Neural progenitor cell (in vitro differentiated cells): ENCODE measurements around the gene LILRA6. TPM values are rescaled to one million over a fixed set of nuclear protein-coding genes. Genes with fewer than 3 reads are reported as not detected.

Source experiments
- DNase-seq: peaks from one replicate; pipeline ENCODE4 v3.0.0-alpha.2; 2016; ENCODE audit warnings: low spot score
- H2AFZ ChIP-seq: fragments of 200-600 bp; sonication (generic); replicated peaks from 2 replicates; pipeline ENCODE4 v1.6.1; 2016; ENCODE audit warnings: antibody characterized with exemption
- H3F3A ChIP-seq: fragments of 200-600 bp; sonication (generic); 2 replicates; pipeline ENCODE4 v1.6.1; 2016; ENCODE audit warnings: antibody characterized with exemption, low read depth
- H3K27ac ChIP-seq: fragments of 200-600 bp; sonication (generic); 2 replicates; pipeline ENCODE4 v1.5.1; 2016; ENCODE audit warnings: mild to moderate bottlenecking
- H3K27me3 ChIP-seq: fragments of 200-600 bp; sonication (generic); 2 replicates; pipeline ENCODE4 v1.6.1; 2016; ENCODE audit warnings: mild to moderate bottlenecking, moderate library complexity
- H3K36me3 ChIP-seq: fragments of 200-600 bp; sonication (generic); 2 replicates; pipeline ENCODE4 v1.5.1; 2016
- H3K4me1 ChIP-seq: fragments of 200-600 bp; sonication (generic); 2 replicates; pipeline ENCODE4 v1.6.1; 2016; ENCODE audit warnings: mixed run types
- H3K4me2 ChIP-seq: fragments of 200-600 bp; sonication (generic); 2 replicates; pipeline ENCODE4 v1.6.1; 2016
- H3K4me3 ChIP-seq: fragments of 200-600 bp; sonication (generic); 2 replicates; pipeline ENCODE4 v1.5.1; 2016
- H3K79me2 ChIP-seq: fragments of 200-600 bp; sonication (generic); 2 replicates; pipeline ENCODE4 v1.6.1; 2016; ENCODE audit warnings: low read depth
- H3K9ac ChIP-seq: fragments of 200-600 bp; sonication (generic); 2 replicates; pipeline ENCODE4 v1.6.1; 2016
- H3K9me3 ChIP-seq: fragments of 200-600 bp; sonication (generic); 2 replicates; pipeline ENCODE4 v1.5.1; 2016; ENCODE audit warnings: low read depth
- H4K20me1 ChIP-seq: fragments of 200-600 bp; sonication (generic); 2 replicates; pipeline ENCODE4 v1.6.1; 2016; ENCODE audit warnings: low read depth
- H3K27ac Mint-ChIP-seq: 3 replicates; pipeline ENCODE4 v1.8.0; 2021; ENCODE audit warnings: mixed read lengths
- H3K27me3 Mint-ChIP-seq: 2 replicates; pipeline ENCODE4 v1.8.0; 2022; ENCODE audit warnings: low read depth, mild to moderate bottlenecking, inconsistent platforms, moderate library complexity, mixed read lengths; ENCODE audit not compliant: insufficient read depth
- H3K36me3 Mint-ChIP-seq: 3 replicates; pipeline ENCODE4 v1.8.0; 2021; ENCODE audit warnings: mixed read lengths
- H3K4me1 Mint-ChIP-seq: 3 replicates; pipeline ENCODE4 v1.8.0; 2021; ENCODE audit warnings: mixed read lengths
- H3K4me3 Mint-ChIP-seq: 3 replicates; pipeline ENCODE4 v1.8.0; 2021; ENCODE audit warnings: mild to moderate bottlenecking, moderate library complexity, mixed read lengths
- H3K9me3 Mint-ChIP-seq: 3 replicates; pipeline ENCODE4 v1.8.0; 2020; ENCODE audit warnings: mixed read lengths
- CTCF ChIP-seq: fragments of 200-600 bp; sonication (generic); IDR thresholded peaks from 2 replicates; pipeline ENCODE4 v1.5.1; 2017; ENCODE audit warnings: antibody characterized with exemption, mild to moderate bottlenecking
- EZH2 ChIP-seq: fragments of 200-600 bp; sonication (generic); IDR thresholded peaks from 2 replicates; pipeline ENCODE4 v1.6.1; 2017; ENCODE audit warnings: antibody characterized with exemption, mild to moderate bottlenecking, moderate library complexity
- EZH2phosphoT487 ChIP-seq: fragments of 200-600 bp; sonication (generic); IDR thresholded peaks from 2 replicates; pipeline ENCODE4 v1.6.1; 2017; ENCODE audit warnings: antibody characterized with exemption
- total RNA-seq: library from RNA; depleted of rRNA; stranded (reverse); fragments of >200 nt; gene quantifications from 2 replicates; pipeline ENCODE4 v1.2.3, GENCODE V29; 2015; ENCODE audit warnings: low replicate concordance

LILRA6 gene
- total RNA-seq, 1 donor from 2014 or later, result not detected

- Histone ChIP-seq H4K20me1 (no peaks in the 10 kb centered on the region), H3K27ac (no peak within 1 kb of the TSS), H3K9ac (no peak within 1 kb of the TSS), H3K79me2 (no peaks in the 10 kb centered on the region), H3K36me3 (no peaks in the 10 kb centered on the region), H3K4me2 (no peak within 1 kb of the TSS), H2AFZ (no peak within 1 kb of the TSS), H3K4me3 (no peak within 1 kb of the TSS), H3F3A (no peaks in the 10 kb centered on the region), H3K27me3 (no peaks in the 10 kb centered on the region), H3K9me3 (no peaks in the 10 kb centered on the region), H3K4me1 (no peaks in the 10 kb centered on the region)
- H3K4me1 Mint-ChIP-seq, result peaks cover 3% of the 10 kb centered on the region
- H3K36me3 Mint-ChIP-seq, result peaks cover 3% of the 10 kb centered on the region
- no peak for DNase-seq
- H3K4me3 Mint-ChIP-seq, result no peak within 1 kb of the TSS
- TF ChIP-seq CTCF (no peak), EZH2 (no peak), EZH2phosphoT487 (no peak)
- H3K27ac Mint-ChIP-seq, result peak within 1 kb of the TSS; percentile 33
- H3K27me3 Mint-ChIP-seq, result peaks cover 12% of the 10 kb centered on the region
- H3K9me3 Mint-ChIP-seq, result no peaks in the 10 kb centered on the region
These were observed 14.5 kb upstream of the LILRA6 start, which contains the start of gene LILRB5 for GRCh38 chr19:54257116-54257480. TSS of gene LILRB5 (minus strand) at chr19:54257273. CDS start at chr19:54257193, 80 bp downstream.

GRCh38 chr19:54256250-54257115 is 13.9 kb upstream of the LILRA6 start:
- H3K79me2 ChIP-seq, result no peaks in the 10 kb centered on the region
- H2AFZ ChIP-seq, result no peak overlapping the region
- TF ChIP-seq EZH2phosphoT487, result no peak
- no peak for TF ChIP-seq CTCF
- TF ChIP-seq EZH2, result no peak
- H3K9me3 ChIP-seq, result no peaks in the 10 kb centered on the region
- Mint-ChIP-seq H3K9me3 (no peaks in the 10 kb centered on the region), H3K4me1 (peaks cover 3% of the 10 kb centered on the region), H3K36me3 (peaks cover 3% of the 10 kb centered on the region), H3K4me3 (no peak overlapping the region), H3K27me3 (peaks cover 14% of the 10 kb centered on the region), H3K27ac (peak overlapping the region; percentile 33)
- H3K4me1 ChIP-seq, result no peaks in the 10 kb centered on the region
- H3K4me3 ChIP-seq, result no peak overlapping the region
- no peak overlapping the region for H3K4me2 ChIP-seq
- H3K9ac ChIP-seq, result no peak overlapping the region
- no peaks in the 10 kb centered on the region for H3K27me3 ChIP-seq
- H3K27ac ChIP-seq, result no peak overlapping the region
- H3F3A ChIP-seq, result no peaks in the 10 kb centered on the region
- H3K36me3 ChIP-seq, result no peaks in the 10 kb centered on the region
- H4K20me1 ChIP-seq, result no peaks in the 10 kb centered on the region
- DNase-seq, result no peak

- H2AFZ ChIP-seq, result no peak overlapping the region
- no peaks in the 10 kb centered on the region for H3K4me1 ChIP-seq
- TF ChIP-seq EZH2 (no peak), EZH2phosphoT487 (no peak), CTCF (no peak)
- no peak overlapping the region for H3K4me3 Mint-ChIP-seq
- no peaks in the 10 kb centered on the region for H4K20me1 ChIP-seq
- H3K79me2 ChIP-seq, result no peaks in the 10 kb centered on the region
- H3K4me2 ChIP-seq, result no peak overlapping the region
- H3K4me3 ChIP-seq, result no peak overlapping the region
- no peaks in the 10 kb centered on the region for H3K9me3 Mint-ChIP-seq
- H3K27me3 Mint-ChIP-seq, result peaks cover 14% of the 10 kb centered on the region
- peaks cover 5% of the 10 kb centered on the region for H3K4me1 Mint-ChIP-seq
- H3K27ac Mint-ChIP-seq, result no peak overlapping the region
- no peak for DNase-seq
- H3K36me3 Mint-ChIP-seq, result peaks cover 3% of the 10 kb centered on the region
- H3K9ac ChIP-seq, result no peak overlapping the region
- H3K9me3 ChIP-seq, result no peaks in the 10 kb centered on the region
- H3K36me3 ChIP-seq, result no peaks in the 10 kb centered on the region
- H3K27me3 ChIP-seq, result peaks cover 3% of the 10 kb centered on the region
- no peak overlapping the region for H3K27ac ChIP-seq
- no peaks in the 10 kb centered on the region for H3F3A ChIP-seq
These were observed 12.7 kb upstream of the LILRA6 start for GRCh38 chr19:54255105-54255775.
